Measurements from ENCODE around the gene LHFPL5. TPM values are rescaled to one million over a fixed set of nuclear protein-coding genes. Genes with fewer than 3 reads are reported as not detected.
A peak's percentile ranks its signal among the peaks of the same experiment; 100 is the strongest.

Gene LHFPL5
- total RNA-seq, 2 experiments from 2014 or later, result not detected

- Mint-ChIP-seq H3K4me3 (no peak overlapping the region), H3K4me1 (no peaks in the 10 kb centered on the region), H3K9me3 (ENCODE audit: low read depth) (no peaks in the 10 kb centered on the region), H3K27me3 (no peaks in the 10 kb centered on the region), H3K27ac (no peak overlapping the region), H3K36me3 (no peaks in the 10 kb centered on the region)
- DNase-seq (no peak), ATAC-seq (no peak)
- CTCF ChIA-PET, result no interaction called here
Observed at GRCh38 chr6:35798706-35799105, 6.4 kb upstream of the LHFPL5 start.

- Mint-ChIP-seq H3K27ac (no peak overlapping the region), H3K27me3 (no peaks in the 10 kb centered on the region), H3K4me3 (no peak overlapping the region), H3K4me1 (peaks cover 2% of the 10 kb centered on the region), H3K36me3 (no peaks in the 10 kb centered on the region), H3K9me3 (ENCODE audit: low read depth) (no peaks in the 10 kb centered on the region)
- ATAC-seq (no peak), DNase-seq (no peak)
- CTCF ChIA-PET, result interaction anchor here (1.3 kb wide), 1 partner anchor 13 kb away, joined by 4 read pairs; no protein-coding TSS in a partner anchor
Observed at GRCh38 chr6:35801148-35801547, 4.0 kb upstream of the LHFPL5 start.

- peaks cover 11% of the 10 kb centered on the region for H3K4me1 Mint-ChIP-seq
- CTCF ChIA-PET, result no interaction called here
- no peaks in the 10 kb centered on the region for H3K36me3 Mint-ChIP-seq
- peaks cover 4% of the 10 kb centered on the region for H3K27me3 Mint-ChIP-seq
- H3K9me3 Mint-ChIP-seq (ENCODE audit: low read depth), result no peaks in the 10 kb centered on the region
- DNase-seq (no peak), ATAC-seq (no peak)
- H3K4me3 Mint-ChIP-seq, result no peak overlapping the region
- H3K27ac Mint-ChIP-seq, result no peak overlapping the region
Observed at GRCh38 chr6:35808688-35809087, 3.5 kb downstream of the LHFPL5 start.

- CTCF ChIA-PET, result no interaction called here
- H3K4me1 Mint-ChIP-seq, result peaks cover 10% of the 10 kb centered on the region
- no peaks in the 10 kb centered on the region for H3K9me3 Mint-ChIP-seq (ENCODE audit: low read depth)
- DNase-seq (no peak), ATAC-seq (no peak)
- H3K36me3 Mint-ChIP-seq, result no peaks in the 10 kb centered on the region
- no peak overlapping the region for H3K4me3 Mint-ChIP-seq
- H3K27me3 Mint-ChIP-seq, result peaks cover 4% of the 10 kb centered on the region
- no peak overlapping the region for H3K27ac Mint-ChIP-seq
Observed at GRCh38 chr6:35809809-35810208, 4.7 kb downstream of the LHFPL5 start.

GRCh38 chr6:35810971-35811698, 6.0 kb downstream of the LHFPL5 start:
- peaks cover 4% of the 10 kb centered on the region for H3K27me3 Mint-ChIP-seq
- peaks cover 10% of the 10 kb centered on the region for H3K4me1 Mint-ChIP-seq
- no peaks in the 10 kb centered on the region for H3K36me3 Mint-ChIP-seq
- H3K4me3 Mint-ChIP-seq, result no peak overlapping the region
- no peak for DNase-seq
- peak overlapping the region; percentile 55 for H3K27ac Mint-ChIP-seq
- CTCF ChIA-PET, result no interaction called here
- H3K9me3 Mint-ChIP-seq (ENCODE audit: low read depth), result no peaks in the 10 kb centered on the region
- peak; percentile 72 for ATAC-seq

- no peak overlapping the region for H3K27ac Mint-ChIP-seq
- peaks cover 10% of the 10 kb centered on the region for H3K4me1 Mint-ChIP-seq
- CTCF ChIA-PET, result no interaction called here
- no peaks in the 10 kb centered on the region for H3K36me3 Mint-ChIP-seq
- no peak for ATAC-seq
- no peaks in the 10 kb centered on the region for H3K9me3 Mint-ChIP-seq (ENCODE audit: low read depth)
- DNase-seq, result no peak
- H3K4me3 Mint-ChIP-seq, result no peak overlapping the region
- H3K27me3 Mint-ChIP-seq, result peaks cover 1% of the 10 kb centered on the region
Observed at GRCh38 chr6:35811699-35811995, 6.5 kb downstream of the LHFPL5 start.

GRCh38 chr6:35817515-35817914, 12.4 kb downstream of the LHFPL5 start:
- Mint-ChIP-seq H3K4me1 (no peaks in the 10 kb centered on the region), H3K27ac (no peak overlapping the region), H3K4me3 (no peak overlapping the region), H3K27me3 (peaks cover 4% of the 10 kb centered on the region), H3K36me3 (peaks cover 2% of the 10 kb centered on the region), H3K9me3 (ENCODE audit: low read depth) (no peaks in the 10 kb centered on the region)
- DNase-seq (no peak), ATAC-seq (no peak)
- CTCF ChIA-PET, result no interaction called here

- peaks cover 4% of the 10 kb centered on the region for H3K27me3 Mint-ChIP-seq
- no peak for ATAC-seq
- no peak for DNase-seq
- no peaks in the 10 kb centered on the region for H3K4me1 Mint-ChIP-seq
- CTCF ChIA-PET, result no interaction called here
- H3K4me3 Mint-ChIP-seq, result no peak overlapping the region
- no peak overlapping the region for H3K27ac Mint-ChIP-seq
- no peaks in the 10 kb centered on the region for H3K36me3 Mint-ChIP-seq
- H3K9me3 Mint-ChIP-seq (ENCODE audit: low read depth), result no peaks in the 10 kb centered on the region
Observed at GRCh38 chr6:35823601-35824000, 18.4 kb downstream of the LHFPL5 start.

GRCh38 chr6:35824552-35825192, 19.5 kb downstream of the LHFPL5 start:
- CTCF ChIA-PET, result interaction anchor here (0.8 kb wide), 1 partner anchor 28 kb away, joined by 3 read pairs; no protein-coding TSS in a partner anchor
- no peaks in the 10 kb centered on the region for H3K36me3 Mint-ChIP-seq
- no peaks in the 10 kb centered on the region for H3K4me1 Mint-ChIP-seq
- H3K27ac Mint-ChIP-seq, result no peak overlapping the region
- no peak for DNase-seq
- H3K9me3 Mint-ChIP-seq (ENCODE audit: low read depth), result no peaks in the 10 kb centered on the region
- H3K4me3 Mint-ChIP-seq, result no peak overlapping the region
- H3K27me3 Mint-ChIP-seq, result no peaks in the 10 kb centered on the region
- no peak for ATAC-seq

GRCh38 chr6:35829306-35829705, 24.2 kb downstream of the LHFPL5 start:
- no peaks in the 10 kb centered on the region for H3K27me3 Mint-ChIP-seq
- no peak overlapping the region for H3K4me3 Mint-ChIP-seq
- no peak for DNase-seq

GRCh38 chr6:35831257-35832007, 26.3 kb downstream of the LHFPL5 start:
- CTCF ChIA-PET, result no interaction called here
- H3K27ac Mint-ChIP-seq, result no peak overlapping the region
- no peak for DNase-seq
- no peak overlapping the region for H3K4me3 Mint-ChIP-seq
- no peak for ATAC-seq
- H3K36me3 Mint-ChIP-seq, result peaks cover 26% of the 10 kb centered on the region
- no peaks in the 10 kb centered on the region for H3K4me1 Mint-ChIP-seq
- H3K9me3 Mint-ChIP-seq (ENCODE audit: low read depth), result no peaks in the 10 kb centered on the region
- no peaks in the 10 kb centered on the region for H3K27me3 Mint-ChIP-seq

More at GRCh38 chr6:35829306-35829705, 24.2 kb downstream of the LHFPL5 start:
- ATAC-seq, result no peak
- H3K4me1 Mint-ChIP-seq, result no peaks in the 10 kb centered on the region
- CTCF ChIA-PET, result interaction anchor here (0.7 kb wide), 2 partner anchors 125 to 187 kb away, joined by 3 to 4 read pairs; no protein-coding TSS in a partner anchor
- H3K27ac Mint-ChIP-seq, result no peak overlapping the region
- H3K9me3 Mint-ChIP-seq (ENCODE audit: low read depth), result no peaks in the 10 kb centered on the region
- H3K36me3 Mint-ChIP-seq, result peaks cover 14% of the 10 kb centered on the region

GRCh38 chr6:35833536-35833935, 28.4 kb downstream of the LHFPL5 start:
- CTCF ChIA-PET, result no interaction called here
- H3K4me3 Mint-ChIP-seq, result no peak overlapping the region
- H3K36me3 Mint-ChIP-seq, result peaks cover 36% of the 10 kb centered on the region
- no peaks in the 10 kb centered on the region for H3K9me3 Mint-ChIP-seq (ENCODE audit: low read depth)
- no peak for DNase-seq
- H3K4me1 Mint-ChIP-seq, result no peaks in the 10 kb centered on the region
- no peaks in the 10 kb centered on the region for H3K27me3 Mint-ChIP-seq
- H3K27ac Mint-ChIP-seq, result no peak overlapping the region
- ATAC-seq, result no peak

- ATAC-seq (no peak), DNase-seq (no peak)
- Mint-ChIP-seq H3K27me3 (no peaks in the 10 kb centered on the region), H3K4me3 (no peak overlapping the region), H3K27ac (no peak overlapping the region), H3K4me1 (no peaks in the 10 kb centered on the region), H3K36me3 (peaks cover 45% of the 10 kb centered on the region), H3K9me3 (ENCODE audit: low read depth) (no peaks in the 10 kb centered on the region)
- CTCF ChIA-PET, result interaction anchor here (0.6 kb wide), 1 partner anchor 310 kb away, joined by 3 read pairs; no protein-coding TSS in a partner anchor
Observed at GRCh38 chr6:35839019-35839418, 33.9 kb downstream of the LHFPL5 start.

- Mint-ChIP-seq H3K9me3 (ENCODE audit: low read depth) (no peaks in the 10 kb centered on the region), H3K27me3 (no peaks in the 10 kb centered on the region), H3K27ac (no peak overlapping the region), H3K4me3 (no peak overlapping the region), H3K4me1 (no peaks in the 10 kb centered on the region), H3K36me3 (peaks cover 46% of the 10 kb centered on the region)
- no peak for ATAC-seq
- DNase-seq, result no peak
- CTCF ChIA-PET, result no interaction called here
Observed at GRCh38 chr6:35842381-35842780, 37.2 kb downstream of the LHFPL5 start.
